NOMO-1 treated with DMSO at 0.1 percent for 48 hours (cell line): ENCODE results near the gene PLA2G2D.

ENCODE experiments used
- DNase-seq: peaks from one replicate; lab custom pipeline; 2025; ENCODE audit not compliant: unreplicated experiment; lab: John Stamatoyannopoulos, UW

PLA2G2D gene

DNA sequence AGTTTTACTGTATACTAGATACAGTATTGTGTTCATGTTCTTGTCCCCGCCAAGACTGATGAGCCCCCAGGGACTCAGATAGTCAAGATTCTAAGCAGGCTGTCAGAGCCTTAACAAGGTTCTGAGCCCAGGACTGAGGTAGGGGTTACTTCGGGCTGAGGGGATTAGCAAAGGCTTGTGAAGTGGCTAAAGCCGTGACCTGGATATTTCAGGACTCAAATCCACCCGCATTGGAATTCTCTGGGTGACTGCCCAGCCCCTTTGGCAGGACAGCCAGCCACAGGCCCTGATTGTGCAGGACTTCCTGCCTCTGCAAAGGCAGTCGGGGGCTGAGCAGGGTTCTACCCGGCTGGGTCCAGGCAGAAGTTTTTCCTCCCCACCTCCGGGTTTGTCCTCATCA is 49.5 kb downstream of the PLA2G2D start, which contains the start of gene PLA2G5:
Gene PLA2G5 (plus strand): TSS at position 321 of the 400 bp plus-strand sequence. CDS start 14,637 bp downstream, outside the sequence.
- no peak for DNase-seq

DNA sequence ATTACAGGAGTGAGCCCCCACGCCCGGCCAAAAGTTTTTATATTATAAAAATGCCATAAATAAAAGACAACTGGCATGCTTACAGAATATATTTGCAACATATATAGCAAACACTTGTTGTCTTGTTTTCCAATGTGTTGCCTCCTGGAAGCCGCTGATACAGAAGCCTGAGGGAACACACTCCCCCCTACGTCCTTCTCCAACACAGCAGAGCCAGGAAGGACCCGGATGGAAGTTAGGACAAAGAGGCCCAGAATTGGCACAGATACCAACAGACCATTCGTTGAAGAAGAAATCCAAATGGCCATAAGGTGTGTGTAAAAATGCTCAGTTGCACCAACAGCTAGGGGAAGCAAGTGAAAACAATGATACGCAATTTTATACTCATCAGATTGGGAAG is 50.6 kb downstream of the PLA2G2D start:
- no peak for DNase-seq

- no peak for DNase-seq
Observed at GRCh38 chr1:20063861-20064292, 55.5 kb downstream of the PLA2G2D start.
